Skin epidermis (tissue), 12 donors: ENCODE data around the gene TULP1.
"Not testable (repeated sequence)": the region's sequence is repeated elsewhere in the genome, so short reads cannot be mapped to it uniquely, and the experiment has no call there.

Experiments
- H3K27ac ChIP-seq, 21 experiments: fragments of 200-600 bp; sonication (generic) in 11 of 21; one replicate each; pipeline ENCODE4 v1.5.0; 2020; ENCODE audit warnings: mild to moderate bottlenecking in 3 of 21, inconsistent platforms in 2 of 21, moderate library complexity in 2 of 21
- H3K4me3 ChIP-seq, 7 experiments: fragments of 200-600 bp; sonication (generic) in 2 of 7; one replicate each; pipeline ENCODE4 v1.5.0; 2020; ENCODE audit warnings: inconsistent platforms in 2 of 7, mild to moderate bottlenecking in 2 of 7, moderate library complexity in 1 of 7

The TULP1 gene

GRCh38 chr6:35522660-35523658, 10.3 kb upstream of the TULP1 start:
- Histone ChIP-seq H3K27ac (peak overlapping the region in 1 of 21 experiments; percentile 30), H3K4me3 (peak overlapping the region in 1 of 7 experiments; percentile 8)

DNA sequence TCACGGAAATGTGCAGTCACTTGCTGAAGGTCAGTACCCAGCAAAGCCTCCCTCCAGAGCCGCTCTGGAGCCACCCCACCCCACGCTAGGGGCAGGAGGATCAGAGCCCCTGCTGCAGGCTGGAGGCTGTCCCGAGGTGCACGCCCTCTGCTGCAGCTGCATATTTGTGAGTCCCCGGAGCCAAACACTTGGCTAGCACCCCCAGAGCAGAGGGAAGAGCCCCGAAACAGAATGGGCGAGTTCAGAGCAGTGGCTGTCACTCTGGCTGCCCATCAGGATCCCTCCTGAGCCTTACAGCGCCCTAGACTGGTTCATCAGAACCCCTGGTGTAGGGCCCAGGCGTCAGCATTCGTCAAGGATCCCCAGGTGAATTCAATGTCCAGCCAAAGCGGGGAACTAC, 9.5 kb upstream of the TULP1 start:
- no peak overlapping the region for H3K4me3 ChIP-seq
- no peak overlapping the region for H3K27ac ChIP-seq

GRCh38 chr6:35521235-35521634, 8.5 kb upstream of the TULP1 start:
- Histone ChIP-seq H3K27ac (no peak overlapping the region), H3K4me3 (no peak overlapping the region)

DNA sequence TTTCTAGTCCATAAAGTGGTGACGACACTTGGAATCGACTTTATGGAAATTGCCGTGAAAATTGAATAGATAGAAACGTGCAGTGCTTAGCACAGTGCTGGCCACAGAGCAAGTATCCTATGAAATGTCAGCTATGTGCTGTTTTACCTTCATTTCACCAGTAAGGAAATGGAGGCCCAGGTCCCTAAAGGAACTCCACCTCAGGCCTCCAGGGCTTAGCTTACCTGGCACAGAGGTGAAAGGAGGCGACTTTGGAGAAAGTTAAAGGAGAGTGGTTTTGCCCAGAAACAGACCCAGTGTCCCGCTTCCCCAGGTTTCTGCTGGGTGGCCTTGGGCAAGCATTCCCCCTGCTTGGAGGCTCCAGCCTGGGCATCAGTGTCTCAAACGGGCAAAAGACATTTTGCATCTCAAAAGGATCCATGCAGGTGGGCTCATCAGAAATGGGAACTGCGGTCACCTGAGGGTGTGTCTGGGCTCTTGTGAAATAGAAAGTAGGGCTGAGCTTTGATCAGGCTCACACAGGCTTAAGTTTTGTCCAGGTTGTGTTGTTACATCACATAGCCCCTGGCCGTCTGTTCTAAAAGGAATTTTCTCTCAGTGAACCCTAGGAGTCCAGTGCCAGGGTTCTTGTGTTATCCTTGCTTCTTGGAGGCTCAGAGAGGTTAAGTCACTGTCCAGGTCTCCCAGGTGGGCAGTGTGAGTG, 6.8 kb upstream of the TULP1 start:
- no peak overlapping the region for H3K27ac ChIP-seq
- no peak overlapping the region for H3K4me3 ChIP-seq

DNA sequence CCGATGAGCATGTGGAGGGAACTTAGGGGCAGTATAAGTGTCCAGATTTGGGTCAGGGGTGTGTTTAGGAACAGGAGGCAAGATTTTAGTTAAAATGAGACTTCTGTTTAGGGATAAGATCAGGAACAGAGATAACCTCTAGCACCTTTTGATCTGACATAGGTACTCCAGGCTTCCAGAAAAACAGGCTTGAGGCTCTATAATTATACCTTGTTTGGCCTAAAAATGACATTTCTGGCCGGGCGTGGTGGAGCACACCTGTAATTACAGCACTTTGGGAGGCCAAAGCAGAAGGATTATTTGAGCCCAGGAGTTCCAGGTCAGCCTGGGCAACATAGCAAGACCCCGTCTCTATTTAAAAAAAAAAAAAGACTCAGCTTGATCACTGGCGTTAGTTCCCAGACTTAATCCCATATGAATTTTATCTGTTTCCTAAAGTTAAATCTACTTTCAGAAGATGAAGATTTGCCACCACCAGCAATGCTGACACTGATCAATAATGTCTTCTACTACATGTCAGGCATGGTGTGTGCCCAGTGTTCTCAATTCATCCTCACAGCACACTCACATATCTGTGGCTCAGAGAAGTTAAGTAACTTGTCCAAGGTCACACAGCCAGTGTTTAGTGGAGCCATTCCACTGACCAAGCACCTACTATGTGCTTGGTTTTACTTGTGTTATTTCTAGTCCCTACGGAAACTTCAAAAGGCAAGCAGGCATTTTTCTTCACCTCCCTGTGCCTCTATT, 6.0 kb upstream of the TULP1 start:
- H3K4me3 ChIP-seq = no peak overlapping the region
- no peak overlapping the region for H3K27ac ChIP-seq

- H3K27ac ChIP-seq, H3K4me3 ChIP-seq: not testable (repeated sequence)
Measured at GRCh38 chr6:35517978-35518377, 5.3 kb upstream of the TULP1 start.

DNA sequence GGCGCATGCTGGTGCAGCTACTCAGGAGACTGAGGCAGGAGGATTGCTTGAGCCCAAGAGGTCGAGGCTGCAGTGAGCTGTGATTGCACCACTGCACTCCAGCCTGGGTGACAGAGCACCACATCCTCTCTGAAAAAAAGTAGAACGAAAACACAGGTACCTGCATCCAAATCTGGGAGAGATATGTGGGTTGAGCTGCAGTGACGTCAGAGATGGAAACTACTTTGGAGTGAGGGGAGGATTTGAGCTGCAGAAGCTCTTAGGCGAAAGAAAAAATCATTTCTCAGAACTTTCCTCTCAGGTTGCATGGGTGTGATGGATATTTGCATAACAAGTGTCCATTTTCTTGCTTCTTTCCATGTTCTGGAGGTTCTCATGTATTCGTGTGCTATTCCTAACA, 4.0 kb upstream of the TULP1 start:
- Histone ChIP-seq H3K4me3 (no peak overlapping the region), H3K27ac (no peak overlapping the region)

DNA sequence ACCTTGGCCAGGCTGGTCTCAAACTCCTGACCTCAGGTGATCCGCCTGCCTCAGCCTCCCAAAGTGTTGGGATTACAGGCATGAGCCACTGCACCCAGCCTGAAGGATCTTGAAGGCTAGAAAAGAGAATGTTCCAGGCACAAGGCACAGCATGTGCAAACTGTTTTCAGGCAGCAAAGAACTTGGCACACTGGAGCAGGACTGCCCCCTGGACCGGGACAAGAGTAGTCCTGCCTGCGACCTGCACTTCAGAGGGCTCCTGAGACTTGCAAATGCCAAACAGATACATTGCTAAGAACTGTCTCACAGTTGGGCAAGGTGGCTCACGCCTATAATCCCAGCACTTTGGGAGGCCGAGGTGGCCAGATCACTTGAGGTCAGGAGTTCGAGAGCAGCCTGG, 3.2 kb upstream of the TULP1 start:
- H3K4me3 ChIP-seq, H3K27ac ChIP-seq: not testable (repeated sequence)

GRCh38 chr6:35514587-35514986, 1.9 kb upstream of the TULP1 start:
- no peak overlapping the region for H3K27ac ChIP-seq
- no peak overlapping the region for H3K4me3 ChIP-seq

GRCh38 chr6:35512006-35512405, 690 bp downstream of the TULP1 start:
- H3K27ac ChIP-seq = no peak overlapping the region
- H3K4me3 ChIP-seq = no peak overlapping the region

DNA sequence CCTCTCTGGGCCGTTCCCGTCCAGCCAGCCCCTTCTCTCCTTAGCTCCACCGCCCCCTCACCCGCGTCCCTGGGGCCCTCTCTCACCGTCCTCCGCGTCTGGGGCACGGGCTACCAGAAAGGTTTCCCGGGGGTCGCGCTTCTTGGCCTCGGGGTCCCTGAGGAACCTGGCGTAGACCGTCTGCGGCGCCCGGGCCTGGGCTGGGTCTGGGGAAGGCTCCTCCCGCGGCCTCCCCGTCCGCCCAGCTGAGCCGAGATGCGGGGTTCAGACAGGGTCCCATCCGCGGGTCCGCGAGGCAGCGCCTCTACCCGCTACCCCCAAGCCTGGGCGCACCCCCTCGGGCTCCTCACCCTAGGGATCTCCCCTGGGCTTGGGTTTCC, 1.1 kb downstream of the TULP1 start:
- Histone ChIP-seq H3K27ac (no peak overlapping the region), H3K4me3 (no peak overlapping the region)

- no peak overlapping the region for H3K4me3 ChIP-seq
- no peak overlapping the region for H3K27ac ChIP-seq
Measured at GRCh38 chr6:35510916-35511561, 1.7 kb downstream of the TULP1 start.

DNA sequence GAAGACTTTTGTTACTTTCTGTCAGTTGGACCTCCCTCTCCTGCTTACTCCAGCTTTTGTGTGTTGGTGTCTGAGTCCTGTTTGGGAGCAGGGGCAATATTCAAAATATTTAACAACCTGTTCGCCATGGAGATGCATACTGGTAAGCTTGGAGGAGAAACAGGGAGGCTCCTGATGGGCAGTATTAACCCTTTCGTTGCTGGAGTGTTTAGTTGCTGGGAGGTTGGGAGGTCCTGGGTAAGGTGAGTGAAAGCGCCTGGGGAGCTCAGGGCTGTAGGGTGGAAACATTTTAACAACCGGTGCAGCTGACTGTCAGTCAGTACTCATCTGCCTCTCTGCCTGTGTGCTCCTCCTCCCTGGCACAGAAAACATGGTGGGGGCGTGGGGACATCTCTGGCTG, 4.2 kb downstream of the TULP1 start:
- H3K27ac ChIP-seq = no peak overlapping the region
- H3K4me3 ChIP-seq = no peak overlapping the region

DNA sequence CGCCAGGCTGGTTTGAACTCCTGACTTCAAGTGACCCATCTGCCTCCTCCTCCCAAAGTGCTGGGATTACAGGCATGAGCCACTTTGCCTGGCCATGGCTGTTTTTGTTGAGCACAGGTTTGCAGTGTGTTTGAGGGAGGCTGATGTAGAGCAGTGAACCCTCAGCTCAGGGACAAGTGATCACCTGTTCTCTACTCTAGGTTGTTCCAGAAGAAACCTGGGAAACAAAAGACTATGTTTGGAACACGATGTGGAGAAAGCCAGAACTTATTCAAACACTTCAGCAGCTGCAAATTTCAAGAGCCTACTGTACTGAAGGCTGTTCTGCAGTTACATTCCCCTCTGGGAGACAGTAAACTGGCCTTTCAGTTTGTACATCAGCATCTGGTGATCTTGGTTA, 4.7 kb downstream of the TULP1 start:
- Histone ChIP-seq H3K27ac (no peak overlapping the region), H3K4me3 (no peak overlapping the region)

GRCh38 chr6:35507221-35507620, 5.5 kb downstream of the TULP1 start:
- Histone ChIP-seq H3K27ac (no peak overlapping the region), H3K4me3 (no peak overlapping the region)

DNA sequence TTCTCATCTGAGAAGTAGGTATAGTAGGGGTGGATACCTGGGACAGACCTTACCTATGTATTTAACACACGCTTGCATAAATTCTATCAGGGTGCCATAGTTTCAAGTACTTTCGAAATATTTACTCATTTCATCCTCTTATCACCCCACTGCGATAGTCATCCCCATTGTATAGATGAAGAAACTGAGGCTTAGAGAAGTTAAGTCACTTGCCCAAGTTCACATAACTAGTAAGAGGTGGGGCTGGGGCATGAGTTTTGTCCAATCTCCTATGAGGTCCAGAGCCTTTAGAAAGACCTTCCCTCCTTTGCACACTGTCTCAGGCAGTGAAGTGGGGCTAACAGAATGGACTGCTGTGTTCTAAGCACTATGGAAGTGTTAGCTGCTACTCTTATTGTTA, 6.2 kb downstream of the TULP1 start:
- Histone ChIP-seq H3K4me3 (no peak overlapping the region), H3K27ac (no peak overlapping the region)

GRCh38 chr6:35505999-35506412, 6.7 kb downstream of the TULP1 start:
- Histone ChIP-seq H3K27ac (no peak overlapping the region), H3K4me3 (no peak overlapping the region)

DNA sequence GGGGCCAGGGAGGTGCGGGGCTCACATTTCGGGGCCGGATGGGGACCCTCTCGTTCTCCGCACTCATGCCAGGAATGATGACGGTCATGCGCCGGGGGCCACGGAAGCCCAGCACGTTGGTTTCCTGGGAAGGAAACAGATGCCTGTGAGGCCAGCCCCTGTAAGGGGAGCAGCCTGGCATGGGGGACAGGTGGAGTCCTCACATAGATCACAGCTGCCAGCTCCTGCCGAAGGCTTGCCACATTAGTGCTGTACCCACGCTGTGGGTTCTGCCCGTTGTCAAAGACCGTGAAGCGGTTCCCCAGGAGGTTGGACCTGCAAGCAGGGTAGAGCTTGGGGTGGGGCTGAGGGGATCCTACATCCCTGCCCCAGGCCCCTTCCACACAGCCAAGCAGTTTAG, 9.2 kb downstream of the TULP1 start:
- Histone ChIP-seq H3K27ac (no peak overlapping the region), H3K4me3 (no peak overlapping the region)

DNA sequence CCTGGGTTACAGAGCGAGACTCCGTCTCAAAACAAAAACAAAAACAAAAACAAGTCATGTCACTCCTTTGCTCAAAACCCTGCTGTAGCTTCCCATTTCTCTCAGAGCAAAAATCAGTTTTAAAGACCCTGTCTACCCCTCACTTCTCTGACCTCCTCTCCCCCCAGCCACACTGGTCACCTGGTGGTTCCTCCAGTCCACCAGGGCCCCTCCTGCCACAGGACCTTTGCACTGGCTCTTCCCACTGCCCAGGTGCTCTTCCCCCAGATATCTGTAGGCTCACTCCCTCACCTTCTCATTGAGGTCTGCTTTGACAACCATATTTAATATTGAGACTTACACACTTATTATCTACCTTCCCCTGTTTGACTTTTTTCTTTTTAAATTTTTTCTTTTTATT, 10.9 kb downstream of the TULP1 start:
- H3K27ac ChIP-seq = no peak overlapping the region
- no peak overlapping the region for H3K4me3 ChIP-seq

DNA sequence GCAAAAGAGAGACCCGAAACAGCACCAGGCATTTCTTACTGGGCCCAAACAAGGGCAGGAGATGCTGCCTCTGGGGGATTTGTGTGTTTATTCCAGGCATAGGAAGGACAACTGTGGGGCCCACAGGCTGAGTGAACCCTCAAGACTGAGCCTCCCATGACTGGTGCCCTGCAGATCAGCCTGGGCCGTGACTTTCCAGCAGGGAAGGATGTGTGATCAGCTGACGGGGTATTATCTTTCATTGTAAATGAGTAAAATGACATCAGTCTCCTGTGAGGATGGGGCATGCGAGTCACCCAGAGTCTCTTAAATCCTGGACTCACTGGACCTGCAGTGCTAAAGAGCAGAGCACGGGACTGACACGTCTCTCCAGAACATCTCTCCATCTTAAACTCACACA, 11.9 kb downstream of the TULP1 start:
- no peak overlapping the region for H3K27ac ChIP-seq

More for the DNA sequence above, 11.9 kb downstream of the TULP1 start:
- H3K4me3 ChIP-seq = no peak overlapping the region
